WTC11 (cell line): ENCODE data around the gene COPS9. TPM values are rescaled to one million over a fixed set of nuclear protein-coding genes. Genes with fewer than 3 reads are reported as not detected.

Experiments used
- ATAC-seq: fragments of 200-7000 bp; cut with Tn5 transposase; 2 replicates; pipeline ENCODE4 v1.10.0; 2021; ENCODE audit warnings: mild to moderate bottlenecking, moderate library complexity
- CTCF ChIA-PET: fragments of 300-600 bp; sonication (Branson Sonifier 250); formaldehyde crosslinking; loops from one replicate; lab custom pipeline; 2021; ENCODE audit warnings: antibody characterized with exemption; lab: Charles Lee
- POLR2A ChIA-PET: fragments of 350-600 bp; sonication (Branson Sonifier 250); formaldehyde crosslinking; loops from one replicate; lab custom pipeline; 2021; ENCODE audit warnings: antibody characterized with exemption; lab: Charles Lee
- DNase-seq: peaks from one replicate; pipeline ENCODE4 v3.0.0; 2021; ENCODE audit warnings: low spot score
- H3K27ac Mint-ChIP-seq: 2 replicates; pipeline ENCODE4 v1.8.0; 2021; ENCODE audit warnings: mixed read lengths
- H3K27me3 Mint-ChIP-seq: 2 replicates; pipeline ENCODE4 v1.8.0; 2021; ENCODE audit warnings: low read depth, mild to moderate bottlenecking, moderate library complexity, mixed read lengths
- H3K36me3 Mint-ChIP-seq: 2 replicates; pipeline ENCODE4 v1.8.0; 2021; ENCODE audit warnings: mixed read lengths
- H3K4me1 Mint-ChIP-seq: 2 replicates; pipeline ENCODE4 v1.8.0; 2022; ENCODE audit warnings: mixed read lengths
- H3K4me3 Mint-ChIP-seq: 2 replicates; pipeline ENCODE4 v1.8.0; 2021; ENCODE audit warnings: mild to moderate bottlenecking, moderate library complexity, mixed read lengths
- H3K9me3 Mint-ChIP-seq: 2 replicates; pipeline ENCODE4 v1.8.0; 2021; ENCODE audit warnings: mixed read lengths
- ARID4B ChIP-seq: sonication (generic); formaldehyde crosslinking; IDR thresholded peaks from 2 replicates; pipeline ENCODE4 v1.8.0; 2023; ENCODE audit warnings: missing genetic modification reagents, mild to moderate bottlenecking, borderline replicate concordance
- CDX4 ChIP-seq: fragments of 250-450 bp; sonication (Bioruptor Pico); IDR thresholded peaks from 2 replicates; pipeline ENCODE4 v1.9.0; 2021; ENCODE audit warnings: moderate library complexity, mild to moderate bottlenecking, inconsistent platforms, borderline replicate concordance
- E2F4 ChIP-seq: sonication (generic); formaldehyde crosslinking; IDR thresholded peaks from 2 replicates; pipeline ENCODE4 v1.8.1; 2022; ENCODE audit warnings: low read depth, mild to moderate bottlenecking, moderate library complexity, missing genetic modification reagents, borderline replicate concordance
- E2F5 ChIP-seq: sonication (generic); formaldehyde crosslinking; IDR thresholded peaks from 2 replicates; pipeline ENCODE4 v1.8.1; 2022; ENCODE audit warnings: mild to moderate bottlenecking, moderate library complexity, missing genetic modification reagents
- ETV6 ChIP-seq: sonication (generic); formaldehyde crosslinking; IDR thresholded peaks from 2 replicates; pipeline ENCODE4 v1.8.1; 2022; ENCODE audit warnings: mild to moderate bottlenecking, missing genetic modification reagents
- FOXP4 ChIP-seq: sonication (generic); formaldehyde crosslinking; IDR thresholded peaks from 2 replicates; pipeline ENCODE4 v1.8.0; 2022; ENCODE audit warnings: mild to moderate bottlenecking, missing genetic modification reagents
- GTF2I ChIP-seq: fragments of 250-450 bp; sonication (Bioruptor Pico); conservative IDR thresholded peaks from 2 replicates; pipeline ENCODE4 v1.4.0; 2021; ENCODE audit warnings: mild to moderate bottlenecking
- MAX ChIP-seq: sonication (generic); formaldehyde crosslinking; IDR thresholded peaks from 2 replicates; pipeline ENCODE4 v1.8.0; 2022; ENCODE audit warnings: mild to moderate bottlenecking, missing genetic modification reagents
- MYBL2 ChIP-seq: sonication (generic); formaldehyde crosslinking; IDR thresholded peaks from 2 replicates; pipeline ENCODE4 v1.8.1; 2023; ENCODE audit warnings: mild to moderate bottlenecking, moderate library complexity, missing genetic modification reagents
- NFYB ChIP-seq: sonication (generic); formaldehyde crosslinking; conservative IDR thresholded peaks from 2 replicates; pipeline ENCODE4 v1.8.0; 2022; ENCODE audit warnings: low read depth, missing genetic modification reagents
- NR1H2 ChIP-seq: sonication (generic); formaldehyde crosslinking; IDR thresholded peaks from 2 replicates; pipeline ENCODE4 v1.9.0; 2021; ENCODE audit warnings: mild to moderate bottlenecking, moderate library complexity, missing genetic modification reagents
- OVOL2 ChIP-seq: fragments of 250-450 bp; sonication (Bioruptor Pico); IDR thresholded peaks from 2 replicates; pipeline ENCODE4 v1.9.0; 2021; ENCODE audit warnings: mild to moderate bottlenecking, borderline replicate concordance
- TEAD4 ChIP-seq: sonication (generic); formaldehyde crosslinking; IDR thresholded peaks from 2 replicates; pipeline ENCODE4 v1.8.0; 2022; ENCODE audit warnings: mild to moderate bottlenecking, missing genetic modification reagents
- ZNF138 ChIP-seq: sonication (generic); formaldehyde crosslinking; conservative IDR thresholded peaks from 2 replicates; pipeline ENCODE4 v1.8.1; 2022; ENCODE audit warnings: mild to moderate bottlenecking, moderate library complexity, missing genetic modification reagents
- ZNF219 ChIP-seq: sonication (generic); formaldehyde crosslinking; IDR thresholded peaks from 2 replicates; pipeline ENCODE4 v1.8.0; 2023; ENCODE audit warnings: missing genetic modification reagents, mild to moderate bottlenecking, borderline replicate concordance
- ZNF263 ChIP-seq: sonication (generic); formaldehyde crosslinking; IDR thresholded peaks from 2 replicates; pipeline ENCODE4 v1.8.1; 2022; ENCODE audit warnings: low read depth, mild to moderate bottlenecking, moderate library complexity, missing genetic modification reagents
- ZNF317 ChIP-seq: sonication (generic); formaldehyde crosslinking; IDR thresholded peaks from 2 replicates; pipeline ENCODE4 v1.8.1; 2023; ENCODE audit warnings: low read depth, mild to moderate bottlenecking, moderate library complexity, missing genetic modification reagents, borderline replicate concordance
- ZNF423 ChIP-seq: fragments of 250-450 bp; sonication (Bioruptor Pico); IDR thresholded peaks from 2 replicates; pipeline ENCODE4 v2.1.2; 2022; ENCODE audit warnings: mild to moderate bottlenecking, moderate library complexity
- ZNF671 ChIP-seq: fragments of 250-450 bp; sonication (Bioruptor Pico); IDR thresholded peaks from 2 replicates; pipeline ENCODE4 v1.8.0; 2021; ENCODE audit warnings: mild to moderate bottlenecking
- ZSCAN18 ChIP-seq: fragments of 250-450 bp; sonication (Bioruptor Pico); IDR thresholded peaks from 2 replicates; pipeline ENCODE4 v2.1.2; 2022; ENCODE audit warnings: mild to moderate bottlenecking, moderate library complexity
- total RNA-seq: library from RNA; stranded (reverse); gene quantifications from 3 replicates; pipeline ENCODE4 v1.2.3, GENCODE V29; 2021

Gene COPS9
- total RNA-seq, 1 experiment from 2014 or later = 142 TPM

GRCh38 chr2:240109386-240109785 is 26.7 kb downstream of the COPS9 start:
- DNase-seq (no peak), ATAC-seq (no peak)
- Mint-ChIP-seq H3K36me3 (no peaks in the 10 kb centered on the region), H3K9me3 (peaks cover 8% of the 10 kb centered on the region; the same call in 1 of the 2 replicates), H3K4me3 (no peak overlapping the region), H3K27me3 (no peaks in the 10 kb centered on the region), H3K27ac (no peak overlapping the region), H3K4me1 (peaks cover 6% of the 10 kb centered on the region)
- POLR2A ChIA-PET = no interaction called here
- CTCF ChIA-PET = no interaction called here
- no peak for TF ChIP-seq NR1H2 (CRISPR knock-in tag)
- TF ChIP-seq MAX (CRISPR knock-in tag) = no peak
- no peak for TF ChIP-seq ZNF263 (CRISPR knock-in tag)
- TF ChIP-seq ZNF423 (CRISPR knock-in tag) = no peak
- no peak for TF ChIP-seq MYBL2 (CRISPR knock-in tag)
- TF ChIP-seq ZNF138 (CRISPR knock-in tag) = no peak
- TF ChIP-seq ZNF671 (CRISPR knock-in tag) = no peak
- no peak for TF ChIP-seq TEAD4 (CRISPR knock-in tag)
- no peak for TF ChIP-seq ZNF219
- no peak for TF ChIP-seq ARID4B (CRISPR knock-in tag)
- no peak for TF ChIP-seq FOXP4 (CRISPR knock-in tag)
- TF ChIP-seq E2F4 = no peak

GRCh38 chr2:240107477-240107796 is 28.7 kb downstream of the COPS9 start:
- POLR2A ChIA-PET = no interaction called here
- DNase-seq = no peak
- H3K36me3 Mint-ChIP-seq = no peaks in the 10 kb centered on the region
- H3K4me3 Mint-ChIP-seq = no peak overlapping the region
- H3K27ac Mint-ChIP-seq = no peak overlapping the region
- CTCF ChIA-PET = interaction anchor here (1.0 to 1.4 kb wide), 2 partner anchors 41 to 47 kb away, joined by 3 to 5 read pairs; no protein-coding TSS in a partner anchor
- H3K9me3 Mint-ChIP-seq = peaks cover 8% of the 10 kb centered on the region; the same call in 1 of the 2 replicates
- no peak for ATAC-seq
- no peaks in the 10 kb centered on the region for H3K27me3 Mint-ChIP-seq
- no peaks in the 10 kb centered on the region for H3K4me1 Mint-ChIP-seq
- TF ChIP-seq ETV6 (no peak), NFYB (no peak), E2F5 (no peak), OVOL2 (no peak), ZSCAN18 (CRISPR knock-in tag) (no peak), GTF2I (CRISPR knock-in tag) (no peak), CDX4 (no peak), FOXP4 (CRISPR knock-in tag) (no peak), ZNF317 (CRISPR knock-in tag) (no peak)
